Neural cell (in vitro differentiated cells): ENCODE measurements around the gene CLEC16A. TPM values are rescaled to one million over a fixed set of nuclear protein-coding genes. Genes with fewer than 3 reads are reported as not detected.

Experiments
- H2AFZ ChIP-seq: fragments of 200-600, 300-800 bp; sonication (generic), shearing (Covaris generic); 2 replicates; pipeline ENCODE4 v1.6.0; 2014; ENCODE audit warnings: low read depth, mild to moderate bottlenecking, antibody characterized with exemption, low read length, moderate library complexity
- H3F3A ChIP-seq: fragments of 200-600 bp; shearing (Covaris generic); 2 replicates; pipeline ENCODE4 v1.6.1; 2016; ENCODE audit warnings: mild to moderate bottlenecking, moderate library complexity, mixed read lengths, antibody characterized with exemption, low read length; ENCODE audit not compliant: insufficient read depth, poor library complexity, severe bottlenecking
- H3K27ac ChIP-seq: fragments of 200-600, 300-800 bp; sonication (generic), shearing (Covaris generic); 2 replicates; pipeline ENCODE4 v1.5.1; 2014; ENCODE audit warnings: mild to moderate bottlenecking, low read length, moderate library complexity
- H3K27me3 ChIP-seq: fragments of 300-800, 200-600 bp; sonication (generic), shearing (Covaris generic); 2 replicates; pipeline ENCODE4 v1.6.0; 2014; ENCODE audit warnings: mild to moderate bottlenecking, low read depth, low read length, moderate library complexity; ENCODE audit not compliant: insufficient read depth
- H3K36me3 ChIP-seq: fragments of 300-800, 200-600 bp; sonication (generic), shearing (Covaris generic); 2 replicates; pipeline ENCODE4 v1.5.1; 2014; ENCODE audit warnings: mild to moderate bottlenecking, antibody characterized with exemption, low read length, moderate library complexity; ENCODE audit not compliant: insufficient read depth
- H3K4me2 ChIP-seq: fragments of 300-800, 200-600 bp; sonication (generic), shearing (Covaris generic); 2 replicates; pipeline ENCODE4 v1.6.0; 2014; ENCODE audit warnings: mild to moderate bottlenecking, low read length
- H3K4me3 ChIP-seq: fragments of 300-800, 200-600 bp; sonication (generic), shearing (Covaris generic); 2 replicates; pipeline ENCODE4 v1.5.1; 2014; ENCODE audit warnings: mild to moderate bottlenecking, low read length, moderate library complexity
- H3K79me2 ChIP-seq: fragments of 200-600 bp; shearing (Covaris generic); replicated peaks from 2 replicates; pipeline ENCODE4 v1.6.0; 2014; ENCODE audit warnings: mild to moderate bottlenecking, low read length, moderate library complexity; ENCODE audit not compliant: insufficient read depth
- H3K9ac ChIP-seq: fragments of 300-800, 200-600 bp; sonication (generic), shearing (Covaris generic); 2 replicates; pipeline ENCODE4 v1.6.1; 2016; ENCODE audit warnings: mild to moderate bottlenecking, low read length, mixed read lengths
- H3K9me2 ChIP-seq: fragments of 200-600 bp; shearing (Covaris generic); 2 replicates; pipeline ENCODE4 v1.6.1; 2016; ENCODE audit warnings: mild to moderate bottlenecking, low read length, mixed read lengths; ENCODE audit not compliant: insufficient read depth
- H3K9me3 ChIP-seq: fragments of 200-600, 300-800 bp; sonication (generic), shearing (Covaris generic); 2 replicates; pipeline ENCODE4 v1.6.1; 2016; ENCODE audit warnings: mild to moderate bottlenecking, mixed run types, low read length, moderate library complexity, mixed read lengths
- H4K20me1 ChIP-seq: fragments of 200-600 bp; shearing (Covaris generic); 2 replicates; pipeline ENCODE4 v1.6.1; 2016; ENCODE audit warnings: mild to moderate bottlenecking, mixed run types; ENCODE audit not compliant: insufficient read depth
- CTCF ChIP-seq: fragments of 450-650 bp; IDR thresholded peaks from 2 replicates; pipeline ENCODE4 v1.5.1; 2014; ENCODE audit warnings: antibody characterized with exemption, mild to moderate bottlenecking, moderate library complexity; ENCODE audit not compliant: poor library complexity, severe bottlenecking
- EP300 ChIP-seq: fragments of 450-650 bp; conservative IDR thresholded peaks from 2 replicates; pipeline ENCODE4 v1.6.1; 2014; ENCODE audit warnings: antibody characterized with exemption, mild to moderate bottlenecking, moderate library complexity; ENCODE audit not compliant: poor library complexity, severe bottlenecking
- EZH2 ChIP-seq: fragments of 200-600, 300-800 bp; shearing (Covaris generic), sonication (generic); IDR thresholded peaks from 2 replicates; pipeline ENCODE4 v1.6.1; 2014; ENCODE audit warnings: antibody characterized with exemption, low read length, borderline replicate concordance, mild to moderate bottlenecking; ENCODE audit not compliant: insufficient read depth, poor library complexity, severe bottlenecking
- MXI1 ChIP-seq: fragments of 450-650 bp; conservative IDR thresholded peaks from 2 replicates; pipeline ENCODE4 v1.6.1; 2014; ENCODE audit warnings: antibody characterized with exemption, mild to moderate bottlenecking; ENCODE audit not compliant: poor library complexity, severe bottlenecking
- POLR2AphosphoS5 ChIP-seq: IDR thresholded peaks from 2 replicates; pipeline ENCODE4 v1.6.1; 2012
- RAD21 ChIP-seq: fragments of 450-650 bp; conservative IDR thresholded peaks from 2 replicates; pipeline ENCODE4 v1.6.1; 2014; ENCODE audit warnings: antibody characterized with exemption, mild to moderate bottlenecking, moderate library complexity
- REST ChIP-seq: IDR thresholded peaks from 2 replicates; pipeline ENCODE4 v1.6.1; 2012; ENCODE audit warnings: borderline replicate concordance
- SMC3 ChIP-seq: fragments of 450-650 bp; conservative IDR thresholded peaks from 2 replicates; pipeline ENCODE4 v1.6.1; 2014; ENCODE audit warnings: antibody characterized with exemption, mild to moderate bottlenecking, moderate library complexity; ENCODE audit not compliant: poor library complexity
- TAF1 ChIP-seq: IDR thresholded peaks from 2 replicates; pipeline ENCODE4 v1.6.1; 2012; ENCODE audit warnings: low read depth
- polyA plus RNA-seq: library from polyadenylated mRNA; depleted of rRNA; stranded (reverse); fragments of >200 nt; gene quantifications from 2 replicates; pipeline ENCODE4 v1.2.3, GENCODE V29; 2014

Gene CLEC16A
- polyA plus RNA-seq, 1 donor from 2014 or later: 11.1 TPM

DNA sequence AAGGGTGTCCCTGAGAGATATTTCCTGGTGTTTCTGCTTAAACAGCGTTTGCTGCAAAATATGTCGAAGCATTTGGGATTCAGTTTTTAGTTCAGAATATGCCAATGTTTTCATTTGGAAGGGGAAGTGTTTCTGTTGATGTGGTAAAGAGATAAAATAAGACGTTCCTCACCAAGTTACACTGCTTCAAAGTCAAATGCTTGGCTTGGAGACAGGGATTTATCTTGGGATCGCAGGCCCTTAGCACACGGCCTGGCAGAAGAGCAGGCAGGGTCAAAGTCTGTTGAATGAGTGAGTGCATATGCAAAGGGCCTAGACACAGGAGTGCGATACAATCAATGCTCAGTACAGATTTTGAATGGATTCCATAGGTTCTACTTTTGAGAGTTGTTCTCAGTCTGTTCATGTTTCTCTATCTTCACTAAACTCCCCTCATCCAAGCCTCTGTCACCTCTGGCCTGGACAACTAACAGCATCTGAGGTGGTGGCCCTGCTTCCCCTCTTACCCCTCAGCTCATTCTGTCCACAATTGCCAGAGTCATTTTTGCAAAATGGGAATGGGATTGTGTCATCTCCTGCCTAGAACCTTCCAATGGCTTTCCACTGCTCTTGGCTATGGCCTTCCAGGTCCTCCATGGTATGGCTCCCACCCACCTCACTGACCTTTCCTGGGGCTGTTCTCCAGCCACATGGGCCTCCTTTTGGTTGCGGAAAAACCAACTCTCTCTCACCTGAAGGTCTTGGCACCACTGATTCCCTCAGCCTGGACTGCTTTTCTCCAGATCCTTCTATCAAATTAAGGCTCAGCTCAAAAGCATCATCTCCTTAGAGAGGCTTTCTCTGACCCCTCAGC is 5.3 kb upstream of the CLEC16A start:
- H4K20me1 ChIP-seq: no peaks in the 10 kb centered on the region
- no peaks in the 10 kb centered on the region for H3F3A ChIP-seq
- H3K9me3 ChIP-seq: no peaks in the 10 kb centered on the region
- H3K9ac ChIP-seq: no peak overlapping the region
- TF ChIP-seq CTCF: no peak
- no peak for TF ChIP-seq TAF1
- no peak for TF ChIP-seq EZH2
- TF ChIP-seq EP300: no peak
- TF ChIP-seq SMC3: no peak
- TF ChIP-seq REST: no peak
- no peak for TF ChIP-seq MXI1
- TF ChIP-seq POLR2AphosphoS5: no peak
- TF ChIP-seq RAD21: no peak
- H3K79me2 ChIP-seq: peaks cover 9% of the 10 kb centered on the region
- H3K9me2 ChIP-seq: no peaks in the 10 kb centered on the region
- H3K27me3 ChIP-seq: no peaks in the 10 kb centered on the region
- H3K36me3 ChIP-seq: no peaks in the 10 kb centered on the region
- no peak overlapping the region for H3K4me2 ChIP-seq
- H3K4me3 ChIP-seq: peak overlapping the region; percentile 77
- no peak overlapping the region for H3K27ac ChIP-seq
- H2AFZ ChIP-seq: no peak overlapping the region

DNA sequence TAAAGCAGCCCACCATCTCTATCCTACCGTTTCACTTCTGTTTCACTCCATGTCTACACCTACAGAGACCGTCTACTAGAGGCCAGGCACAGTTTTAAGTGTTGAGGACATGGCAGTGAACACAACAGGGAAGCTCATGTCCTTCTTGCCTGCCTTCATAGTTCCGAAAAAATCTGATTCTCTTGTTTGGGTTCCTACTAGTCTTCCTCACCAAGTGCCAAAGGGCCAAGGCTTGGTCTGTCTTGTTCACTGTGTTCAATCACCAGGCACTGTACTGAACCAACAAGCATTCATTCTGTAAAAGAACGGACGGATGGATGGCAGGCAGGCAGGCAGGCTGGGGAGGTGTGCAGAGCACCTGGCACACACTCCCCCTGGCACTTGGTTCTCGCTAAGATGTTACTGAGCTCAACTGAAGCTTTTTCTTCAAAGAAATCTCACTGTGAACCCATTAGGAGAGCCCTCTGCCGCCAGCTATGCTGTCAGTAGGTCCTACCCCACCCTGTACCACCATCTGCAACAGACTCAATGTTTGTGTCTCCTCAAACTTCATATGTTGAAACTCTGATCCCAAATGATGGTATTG is 4.6 kb upstream of the CLEC16A start:
- Histone ChIP-seq H2AFZ (no peak overlapping the region), H3F3A (no peaks in the 10 kb centered on the region), H3K27ac (no peak overlapping the region), H3K4me2 (peak overlapping the region; percentile 88), H3K36me3 (no peaks in the 10 kb centered on the region), H3K9me3 (no peaks in the 10 kb centered on the region), H3K9ac (no peak overlapping the region), H3K9me2 (no peaks in the 10 kb centered on the region), H4K20me1 (no peaks in the 10 kb centered on the region), H3K79me2 (peaks cover 10% of the 10 kb centered on the region), H3K27me3 (no peaks in the 10 kb centered on the region), H3K4me3 (peak overlapping the region; percentile 77)
- no peak for TF ChIP-seq MXI1
- no peak for TF ChIP-seq REST
- TF ChIP-seq EP300: no peak
- no peak for TF ChIP-seq EZH2
- no peak for TF ChIP-seq SMC3
- no peak for TF ChIP-seq TAF1
- no peak for TF ChIP-seq CTCF
- no peak for TF ChIP-seq POLR2AphosphoS5
- no peak for TF ChIP-seq RAD21
